ENCODE data around the gene KRTAP2-1.
"Not testable (repeated sequence)": the region's sequence is repeated elsewhere in the genome, so short reads cannot be mapped to it uniquely, and the experiment has no call there.

The KRTAP2-1 gene

GRCh38 chr17:41046735-41047465, at the start of gene KRTAP2-1:
TSS of gene KRTAP2-1 (minus strand) at chr17:41047316. CDS start at chr17:41047267, 49 bp downstream.
- not testable (repeated sequence) for DNase-seq

- DNase-seq = no peak
Measured at GRCh38 chr17:41096055-41096454, 48.9 kb upstream of the KRTAP2-1 start.

- not testable (repeated sequence) for DNase-seq
Measured at GRCh38 chr17:41088760-41089352, 41.7 kb upstream of the KRTAP2-1 start.

GRCh38 chr17:41084100-41084856, 37.2 kb upstream of the KRTAP2-1 start, which contains the start of gene KRTAP4-7:
TSS of gene KRTAP4-7 (plus strand) at chr17:41084150. CDS start at chr17:41084207, 57 bp downstream.
- not testable (repeated sequence) for DNase-seq

- DNase-seq = not testable (repeated sequence)
Measured at GRCh38 chr17:41083427-41083826, 36.3 kb upstream of the KRTAP2-1 start.

- DNase-seq = no peak
Measured at GRCh38 chr17:41082626-41083025, 35.5 kb upstream of the KRTAP2-1 start.

- DNase-seq = no peak
Measured at GRCh38 chr17:41076788-41077187, 29.7 kb upstream of the KRTAP2-1 start.

GRCh38 chr17:41073676-41074075, 26.6 kb upstream of the KRTAP2-1 start:
- DNase-seq = no peak

- DNase-seq = peak in 1 of 2 experiments; percentile 6
Measured at GRCh38 chr17:41071606-41072360, 24.7 kb upstream of the KRTAP2-1 start.

GRCh38 chr17:41069031-41069430, 21.9 kb upstream of the KRTAP2-1 start:
- no peak for DNase-seq

- no peak for DNase-seq
Measured at GRCh38 chr17:41067281-41067680, 20.2 kb upstream of the KRTAP2-1 start.

- DNase-seq = no peak
Measured at GRCh38 chr17:41065829-41066624, 18.9 kb upstream of the KRTAP2-1 start, which contains the start of gene KRTAP2-4. TSS of gene KRTAP2-4 (minus strand) at chr17:41065879. CDS start at chr17:41065845, 34 bp downstream.

GRCh38 chr17:41065016-41065689, 18.0 kb upstream of the KRTAP2-1 start:
- DNase-seq = not testable (repeated sequence)

GRCh38 chr17:41064301-41064700, 17.2 kb upstream of the KRTAP2-1 start:
- no peak for DNase-seq

GRCh38 chr17:41063449-41063848, 16.3 kb upstream of the KRTAP2-1 start:
- DNase-seq = no peak

- DNase-seq = no peak
Measured at GRCh38 chr17:41061964-41062363, 14.8 kb upstream of the KRTAP2-1 start.

GRCh38 chr17:41060052-41060604, 13.0 kb upstream of the KRTAP2-1 start, which contains the start of gene KRTAP2-3:
TSS of gene KRTAP2-3 (minus strand) at chr17:41060114. CDS start at chr17:41060050, 64 bp downstream.
- DNase-seq = no peak

GRCh38 chr17:41059276-41060051, 12.3 kb upstream of the KRTAP2-1 start:
- DNase-seq = not testable (repeated sequence)

GRCh38 chr17:41058741-41059140, 11.6 kb upstream of the KRTAP2-1 start:
- no peak for DNase-seq

GRCh38 chr17:41057547-41057946, 10.4 kb upstream of the KRTAP2-1 start:
- no peak for DNase-seq
